Thymus (tissue), 11 donors: ENCODE data around the gene LTBP1. TPM values are rescaled to one million over a fixed set of nuclear protein-coding genes. Genes with fewer than 3 reads are reported as not detected.

ENCODE experiments used
- DNase-seq, 9 donors: peaks; one replicate each; pipeline ENCODE4 v3.0.0-alpha.2; 2013; ENCODE audit warnings: low spot score in 9 of 9, low read depth in 6 of 9, missing footprints in 1 of 9
- H3K27ac ChIP-seq, 2 donors: one replicate each; pipeline ENCODE4 v1.5.1; 2013; ENCODE audit warnings: control low read depth in 1 of 2, low read depth in 1 of 2, low read length in 1 of 2, mild to moderate bottlenecking in 1 of 2, moderate library complexity in 1 of 2
- H3K27me3 ChIP-seq, 2 donors: one replicate each; pipeline ENCODE4 v1.5.1; 2013; ENCODE audit warnings: low read length in 1 of 2; ENCODE audit not compliant: control insufficient read depth in 2 of 2, insufficient read depth in 1 of 2
- H3K36me3 ChIP-seq, 2 donors: one replicate each; pipeline ENCODE4 v1.5.1; 2013; ENCODE audit warnings: low read length in 1 of 2, mild to moderate bottlenecking in 1 of 2, moderate library complexity in 1 of 2; ENCODE audit not compliant: control insufficient read depth in 2 of 2, insufficient read depth in 2 of 2
- H3K4me1 ChIP-seq, 2 donors: one replicate each; pipeline ENCODE4 v1.5.1; 2013; ENCODE audit warnings: low read length in 2 of 2; ENCODE audit not compliant: control insufficient read depth in 2 of 2, insufficient read depth in 2 of 2
- H3K4me3 ChIP-seq, 2 donors: one replicate each; pipeline ENCODE4 v1.5.1; 2013; ENCODE audit warnings: low read length in 2 of 2, control low read depth in 1 of 2, mild to moderate bottlenecking in 1 of 2
- H3K9me3 ChIP-seq, 2 donors: one replicate each; pipeline ENCODE4 v1.5.1; 2013; ENCODE audit warnings: low read length in 1 of 2, mild to moderate bottlenecking in 1 of 2; ENCODE audit not compliant: control insufficient read depth in 2 of 2, insufficient read depth in 1 of 2
- WGBS: extraction: QIAGEN DNeasy Blood & Tissue Kit; methylation state at CpG from one replicate; pipeline ENCODE4 v1.1.7; 2013; 5-methylcytosine and 5-hydroxymethylcytosine counted together
- polyA plus RNA-seq: library from polyadenylated mRNA; stranded (reverse); fragments of 200-250 nt; gene quantifications from one replicate; pipeline ENCODE4 v1.2.3, GENCODE V29; 2013
- total RNA-seq: library from RNA; stranded (reverse); fragments of 120-200 nt; gene quantifications from one replicate; pipeline ENCODE4 v1.2.4, GENCODE V29; 2013
- donor health status: healthy.

Gene LTBP1
- total and polyA plus RNA-seq, 2 donors = 13.3 to 17.7 TPM

DNA sequence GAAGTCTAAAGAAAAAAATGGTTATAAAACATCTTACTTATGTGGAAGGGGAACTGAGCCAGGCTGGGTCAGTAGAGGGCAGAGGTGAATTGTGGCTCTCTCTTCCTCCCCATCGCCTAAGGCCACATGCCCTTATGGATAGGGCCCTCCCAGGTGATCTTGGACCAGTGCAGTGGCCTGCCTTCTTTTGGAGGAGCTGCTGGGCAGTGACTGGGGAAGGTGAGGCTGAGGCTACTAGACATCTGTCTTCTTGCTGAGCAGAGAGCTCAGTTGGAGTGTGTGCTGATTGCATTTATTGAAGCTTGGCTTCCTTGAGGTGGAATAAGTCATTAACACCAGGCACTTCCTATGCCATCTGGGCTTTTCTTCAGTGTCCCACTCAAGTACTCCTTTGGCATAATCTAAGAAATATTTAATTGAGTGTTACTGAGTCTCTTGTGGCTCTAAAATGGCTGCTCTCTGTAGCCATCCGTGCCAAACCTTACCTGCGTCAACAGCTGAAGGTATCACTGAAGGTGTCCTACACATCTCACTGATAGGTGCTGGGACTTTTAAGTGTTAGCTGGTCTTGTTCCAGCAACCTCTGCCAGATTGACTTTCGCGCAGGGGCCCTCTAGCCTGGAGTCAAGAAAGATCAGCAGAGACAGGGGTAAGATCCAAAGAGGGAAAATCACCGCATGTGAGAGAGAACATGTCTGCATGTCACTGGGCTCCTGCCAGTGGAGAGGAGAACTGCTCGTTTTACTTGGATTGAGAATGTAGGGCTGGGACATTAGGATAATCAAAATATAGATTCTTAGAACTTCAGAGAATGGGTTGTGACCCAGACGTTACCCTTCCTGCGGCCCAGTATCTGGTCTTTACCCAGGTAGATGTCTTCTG is 256.1 kb downstream of the LTBP1 start:
- no peaks in the 10 kb centered on the region for H3K4me1 ChIP-seq
- H3K4me3 ChIP-seq = no peak overlapping the region
- no peaks in the 10 kb centered on the region for H3K27me3 ChIP-seq
- no peak overlapping the region for H3K27ac ChIP-seq
- no peaks in the 10 kb centered on the region for H3K9me3 ChIP-seq
- H3K36me3 ChIP-seq = no peaks in the 10 kb centered on the region
- no peak for DNase-seq
- 87% methylated on average over 9 of the region's 9 CpGs for WGBS

DNA sequence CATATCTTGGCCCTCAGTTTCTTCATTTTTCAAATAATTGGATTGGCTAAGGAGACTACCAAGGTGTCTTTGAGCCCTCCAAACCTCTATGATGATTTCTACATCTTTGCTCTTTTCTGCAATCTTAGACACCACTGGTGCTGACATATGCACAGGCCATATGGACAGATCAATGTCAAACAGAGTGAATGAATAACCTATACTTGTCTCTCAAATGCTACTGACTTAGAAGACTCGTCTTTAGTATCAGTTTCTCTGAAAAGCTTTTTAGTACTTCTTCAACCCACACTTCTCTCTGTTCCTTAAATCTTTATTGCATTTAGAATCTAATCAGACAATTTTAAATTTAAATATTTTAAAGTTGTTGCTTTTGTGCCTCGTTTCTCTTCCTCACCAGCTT is 258.2 kb downstream of the LTBP1 start:
- DNase-seq = no peak
- no peaks in the 10 kb centered on the region for H3K36me3 ChIP-seq
- H3K27me3 ChIP-seq = no peaks in the 10 kb centered on the region
- no peak overlapping the region for H3K4me3 ChIP-seq
- no peaks in the 10 kb centered on the region for H3K9me3 ChIP-seq
- no peak overlapping the region for H3K27ac ChIP-seq
- no peaks in the 10 kb centered on the region for H3K4me1 ChIP-seq
- 95% methylated on average over 2 of the region's 2 CpGs for WGBS

DNA sequence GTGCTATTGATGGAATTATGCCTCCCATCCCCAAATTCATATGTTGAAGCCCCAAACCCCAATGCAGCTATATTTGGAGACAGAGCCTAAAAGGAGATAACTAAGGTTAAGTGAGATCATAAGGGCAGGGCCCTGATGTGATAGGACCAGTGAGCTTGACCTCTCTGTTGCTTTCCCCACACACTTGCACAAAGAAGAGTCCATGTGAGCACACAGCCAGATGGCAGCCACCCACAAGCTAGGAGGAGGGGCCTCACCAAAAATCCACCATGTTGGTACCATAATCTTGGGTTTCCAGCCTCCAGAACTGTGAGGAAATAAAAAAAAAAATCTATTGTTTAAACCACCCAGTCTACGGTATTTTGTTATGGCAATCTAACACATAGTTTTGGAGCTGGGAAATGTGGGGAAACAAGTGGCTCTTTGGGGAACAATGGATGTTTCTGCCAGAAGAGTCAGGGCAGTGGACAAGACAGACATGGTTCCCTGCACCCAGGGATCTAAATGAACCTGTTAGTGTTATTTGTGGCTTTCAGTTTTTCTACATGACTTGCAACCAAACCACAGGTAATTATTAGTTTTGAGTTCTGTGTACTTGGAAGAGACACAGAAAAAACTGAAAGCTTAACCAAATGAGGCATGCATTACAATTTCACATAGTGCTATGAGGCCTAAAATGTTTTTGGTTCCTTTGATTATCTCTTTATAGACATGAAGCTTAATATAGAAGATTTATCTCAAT is 259.1 kb downstream of the LTBP1 start:
- Histone ChIP-seq H3K27ac (no peak overlapping the region), H3K4me1 (no peaks in the 10 kb centered on the region), H3K4me3 (no peak overlapping the region), H3K36me3 (no peaks in the 10 kb centered on the region), H3K9me3 (no peaks in the 10 kb centered on the region), H3K27me3 (no peaks in the 10 kb centered on the region)
- WGBS = 94% methylated on average over 1 of the region's 1 CpG
- DNase-seq = no peak

DNA sequence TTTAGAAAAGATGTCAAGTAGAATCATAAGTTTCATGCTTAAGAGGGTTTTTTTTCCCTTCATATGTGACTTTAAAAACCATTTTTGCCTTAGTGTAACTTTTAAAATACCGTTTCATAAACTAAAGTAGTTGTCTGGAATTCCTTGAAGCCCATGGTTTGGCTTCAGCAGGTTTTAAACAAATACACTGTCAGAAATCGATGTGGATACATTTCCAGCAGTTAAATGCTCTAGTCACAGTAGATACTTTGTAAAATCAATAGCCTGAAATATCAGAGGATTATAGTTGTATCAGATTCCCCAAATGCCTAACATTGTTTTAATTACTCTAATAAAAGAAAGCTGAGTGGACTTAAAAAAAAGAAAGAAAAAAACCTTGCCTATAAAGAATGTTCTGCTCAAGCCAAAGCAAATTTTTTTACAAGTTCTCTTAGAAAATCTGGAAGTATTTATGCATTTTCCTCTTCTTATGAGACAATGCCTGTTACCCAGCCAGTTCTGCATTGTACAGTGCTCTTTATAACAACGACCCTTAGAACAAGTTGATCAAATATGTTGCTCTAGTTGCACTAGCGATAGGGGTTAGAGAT is 260.5 kb downstream of the LTBP1 start:
- no peak overlapping the region for H3K27ac ChIP-seq

DNA sequence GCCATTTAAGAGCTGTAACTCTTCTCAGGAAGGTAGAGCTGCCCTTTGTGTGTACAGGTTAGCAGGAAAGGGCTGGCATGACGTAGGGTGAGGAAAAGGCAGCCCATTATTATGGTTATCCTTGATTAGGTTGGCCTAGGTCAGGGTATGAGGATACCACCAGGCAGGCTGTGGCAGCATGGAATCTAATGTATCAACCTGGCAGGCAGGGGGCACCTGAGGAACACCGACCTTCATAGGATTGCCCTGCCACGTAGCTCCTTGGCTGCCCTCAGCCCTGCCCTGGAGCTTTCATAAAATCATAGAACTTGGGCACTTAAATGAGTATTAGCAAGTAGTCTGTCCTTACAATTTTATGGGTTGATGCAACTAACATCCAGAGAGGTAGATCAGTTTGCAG is 261.6 kb downstream of the LTBP1 start:
- no peaks in the 10 kb centered on the region for H3K36me3 ChIP-seq
- H3K27me3 ChIP-seq = no peaks in the 10 kb centered on the region
- H3K27ac ChIP-seq = no peak overlapping the region
- no peaks in the 10 kb centered on the region for H3K4me1 ChIP-seq
- WGBS = 91% methylated on average over 3 of the region's 3 CpGs
- DNase-seq = no peak
- no peaks in the 10 kb centered on the region for H3K9me3 ChIP-seq
- H3K4me3 ChIP-seq = no peak overlapping the region

More for the DNA sequence above, 260.5 kb downstream of the LTBP1 start:
- H3K4me1 ChIP-seq = no peaks in the 10 kb centered on the region
- no peak overlapping the region for H3K4me3 ChIP-seq
- no peaks in the 10 kb centered on the region for H3K36me3 ChIP-seq
- no peaks in the 10 kb centered on the region for H3K9me3 ChIP-seq
- DNase-seq = no peak
- H3K27me3 ChIP-seq = no peaks in the 10 kb centered on the region
- WGBS = 92% methylated on average over 4 of the region's 4 CpGs

DNA sequence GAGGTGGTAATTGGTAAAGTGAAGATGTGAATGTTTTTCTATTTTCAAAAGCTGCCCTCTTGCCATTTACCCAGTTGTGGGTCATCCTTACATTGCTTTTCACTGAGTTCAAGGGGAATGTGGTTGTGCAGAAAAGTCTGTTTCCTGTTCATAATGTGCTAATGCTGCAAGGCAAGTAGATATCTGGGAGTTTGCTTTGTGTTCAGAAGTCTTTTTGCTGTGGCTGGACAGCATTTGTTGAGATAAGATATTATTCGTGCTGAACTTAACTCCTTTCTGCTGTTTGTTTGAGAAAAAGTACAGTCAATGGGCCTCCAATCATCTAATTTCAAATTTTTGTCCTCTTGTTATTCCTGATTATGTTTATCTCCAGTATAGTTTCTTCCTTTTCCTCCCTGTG is 263.2 kb downstream of the LTBP1 start:
- Histone ChIP-seq H3K4me3 (no peak overlapping the region), H3K36me3 (no peaks in the 10 kb centered on the region), H3K4me1 (no peaks in the 10 kb centered on the region), H3K9me3 (no peaks in the 10 kb centered on the region), H3K27ac (no peak overlapping the region), H3K27me3 (no peaks in the 10 kb centered on the region)
- no peak for DNase-seq
- 12% methylated on average over 1 of the region's 1 CpG for WGBS

DNA sequence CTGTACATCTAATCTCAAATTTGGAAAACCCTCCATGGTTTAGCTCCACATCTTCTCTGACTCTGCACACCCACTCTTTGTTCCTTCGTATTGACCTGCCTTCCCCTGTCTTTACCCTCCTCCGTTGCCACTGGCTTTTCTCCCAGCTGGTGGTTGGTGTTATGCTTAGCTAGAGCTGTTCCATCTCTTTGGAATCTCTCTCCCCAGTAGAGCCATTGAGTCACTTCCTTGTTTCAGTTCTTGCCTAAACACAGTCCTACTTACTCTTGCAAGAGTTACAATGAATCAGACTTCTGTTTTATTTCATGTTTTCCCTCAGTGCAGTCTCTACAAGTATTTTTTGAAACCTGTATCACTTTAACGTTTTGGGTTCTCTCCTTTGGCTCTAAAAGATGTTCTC is 263.9 kb downstream of the LTBP1 start:
- no peaks in the 10 kb centered on the region for H3K36me3 ChIP-seq
- H3K4me1 ChIP-seq = no peaks in the 10 kb centered on the region
- WGBS = 90% methylated on average over 3 of the region's 3 CpGs
- no peaks in the 10 kb centered on the region for H3K27me3 ChIP-seq
- H3K9me3 ChIP-seq = no peaks in the 10 kb centered on the region
- H3K4me3 ChIP-seq = no peak overlapping the region
- no peak for DNase-seq
- H3K27ac ChIP-seq = no peak overlapping the region

DNA sequence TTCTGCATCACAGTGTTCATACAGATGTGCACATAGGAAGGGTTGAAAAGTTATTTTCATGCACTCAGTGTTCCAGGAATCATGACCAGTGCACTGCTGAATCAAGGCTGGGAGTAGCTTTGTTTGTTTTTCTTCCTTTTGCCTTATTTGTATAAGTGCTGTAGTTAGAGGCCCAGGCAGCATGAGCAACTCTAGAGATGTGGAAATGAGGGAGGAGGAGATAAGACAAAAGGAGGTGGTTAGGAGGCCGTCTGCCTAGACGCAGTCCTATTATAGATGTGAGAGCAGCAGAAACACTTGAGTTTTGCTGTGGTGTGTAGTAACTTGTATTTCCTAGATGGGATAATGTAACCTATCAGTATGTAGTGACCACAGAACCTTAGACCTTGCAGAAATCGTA is 265.4 kb downstream of the LTBP1 start:
- WGBS = 77% methylated on average over 3 of the region's 3 CpGs
- Histone ChIP-seq H3K27me3 (no peaks in the 10 kb centered on the region), H3K36me3 (no peaks in the 10 kb centered on the region), H3K4me3 (no peak overlapping the region), H3K27ac (no peak overlapping the region), H3K4me1 (no peaks in the 10 kb centered on the region), H3K9me3 (no peaks in the 10 kb centered on the region)
- no peak for DNase-seq

DNA sequence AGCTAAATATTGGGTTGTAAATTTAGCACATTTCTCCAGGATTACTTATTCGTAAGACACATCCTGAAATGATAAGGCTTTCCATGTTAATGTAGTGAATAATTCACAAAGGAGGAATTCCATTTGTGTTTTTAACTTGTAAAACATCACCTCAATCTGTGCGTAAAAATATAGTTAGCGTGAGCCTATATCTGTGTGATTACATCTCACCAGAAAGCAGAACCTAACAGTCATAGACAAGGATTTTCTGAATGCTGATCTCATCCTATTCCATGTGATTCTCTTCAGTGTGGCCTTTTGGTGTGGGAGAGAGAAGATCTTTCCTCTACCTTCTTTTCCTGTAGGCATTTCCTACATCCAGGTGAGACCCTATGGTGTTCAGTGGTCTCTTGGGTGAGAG is 266.5 kb downstream of the LTBP1 start:
- WGBS = 97% methylated on average over 3 of the region's 3 CpGs
- no peaks in the 10 kb centered on the region for H3K9me3 ChIP-seq

More for the DNA sequence above, 266.5 kb downstream of the LTBP1 start:
- no peaks in the 10 kb centered on the region for H3K36me3 ChIP-seq
- H3K27me3 ChIP-seq = no peaks in the 10 kb centered on the region
- no peaks in the 10 kb centered on the region for H3K4me1 ChIP-seq
- no peak overlapping the region for H3K27ac ChIP-seq
- DNase-seq = no peak
- no peak overlapping the region for H3K4me3 ChIP-seq
